Ovary (tissue), 9 donors: Measurements from ENCODE around the gene CCDC102A. TPM values are rescaled to one million over a fixed set of nuclear protein-coding genes. Genes with fewer than 3 reads are reported as not detected.

Experiments used
- DNase-seq, 5 donors: peaks; one replicate each; pipeline ENCODE4 v3.0.0-alpha.2; 2019 to 2020
- H3K27ac ChIP-seq, 2 donors: fragments of 200-600 bp; one replicate each; pipeline versions ENCODE4 v1.5.1 to v1.8.0; 2019 to 2022
- H3K27me3 ChIP-seq: fragments of 200-600 bp; one replicate; pipeline ENCODE4 v1.8.0; 2022
- H3K36me3 ChIP-seq: fragments of 200-600 bp; sonication (generic); one replicate; pipeline ENCODE4 v1.5.1; 2019
- H3K4me1 ChIP-seq: one replicate; pipeline ENCODE4 v1.8.1; 2013; ENCODE audit warnings: mild to moderate bottlenecking, moderate library complexity; ENCODE audit not compliant: insufficient read depth
- H3K4me3 ChIP-seq: fragments of 200-600 bp; sonication (generic); one replicate; pipeline ENCODE4 v1.5.1; 2017
- H3K9me3 ChIP-seq, 2 donors: fragments of 200-600 bp in 1 of 2; sonication (generic) in 1 of 2; one replicate each; pipeline versions ENCODE4 v1.5.1 to v1.8.1; 2013 to 2019; ENCODE audit warnings: mild to moderate bottlenecking in 1 of 2, moderate library complexity in 1 of 2
- EP300 ChIP-seq: sonication (generic); formaldehyde crosslinking; IDR thresholded peaks from one replicate; pipeline ENCODE4 v1.6.1; 2017; ENCODE audit warnings: antibody characterized with exemption
- POLR2A ChIP-seq: fragments of 450-650 bp; IDR thresholded peaks from one replicate; pipeline ENCODE4 v1.6.1; 2017; ENCODE audit warnings: antibody characterized with exemption, mild to moderate bottlenecking, moderate library complexity
- WGBS, 3 donors: extraction: QIAGEN DNeasy Blood & Tissue Kit in 1 of 3; methylation state at CpG; one replicate each; pipeline versions ENCODE4 v1.1.5 to v1.1.7; 2013 to 2017; 5-methylcytosine and 5-hydroxymethylcytosine counted together
- intact Hi-C, 4 donors: fragments of 100-400 bp; cut with DNase I; formaldehyde crosslinking; loops; one replicate each; pipeline versions ENCODE4 v1.11.0 to v1.15.1; 2022 to 2023
- polyA plus RNA-seq, 2 donors: library from polyadenylated mRNA; stranded (reverse); fragments of 200-250 nt in 1 of 2; fragments of 350-450 nt in 1 of 2; fragmentation: Illumina TruSeq in 1 of 2; extraction: RNeasy Lipid Tissue Mini Kit (QIAGEN cat#74804) in 1 of 2; gene quantifications; one replicate each; pipeline ENCODE4 v1.2.3, GENCODE V29; 2013 to 2014
- total RNA-seq, 7 donors: library from RNA; depleted of rRNA in 2 of 7; stranded (reverse); fragments of >200 nt in 2 of 7; fragmentation: NEBNext Ultra II Directional in 3 of 7; extraction: Animal tissue kit (Norgen Biotek cat#: 25700) in 3 of 7; gene quantifications; one replicate each; pipeline versions ENCODE4 v1.1.0 to v1.2.4, GENCODE V29; 2016 to 2023
- TF ChIP-seq, protein P1 (sequence below), 3 donors: fragments of 450-650 bp in 2 of 3; fragments of 200-600 bp in 1 of 3; IDR thresholded peaks; one replicate each; pipeline versions ENCODE4 v1.5.1 to v1.8.0; 2016 to 2022; ENCODE audit warnings: antibody characterized with exemption in 3 of 3, mild to moderate bottlenecking in 1 of 3
- donor health status: DM: no; HTN: no; CAD: no; lungs with moderate emphysema.
- donor health status: DM: no; HTN: no; CAD: no.
- donor health status: Bipolar disorder and iron deficiency.
- donor health status: DM: yes; HTN: yes; CAD: no.
- donor health status: DM: no; HTN: no; CAD: no.
- donor health status: DM: yes; HTN: yes; CAD: no.

CCDC102A gene
- total and polyA plus RNA-seq, 9 donors, result 5.9 to 22.4 (median 12.5) TPM

GRCh38 chr16:57510016-57510871 lies 26.1 kb downstream of the CCDC102A start:
- H3K27me3 ChIP-seq, result no peaks in the 10 kb centered on the region
- H3K4me3 ChIP-seq, result no peak overlapping the region
- DNase-seq, result no peak
- no peak for TF ChIP-seq EP300
- 43 to 49% (median 43%) methylated on average over 9 to 10 of the region's 10 CpGs for WGBS, 3 donors
- no peak overlapping the region for H3K27ac ChIP-seq
- H3K36me3 ChIP-seq, result no peaks in the 10 kb centered on the region
- H3K4me1 ChIP-seq, result no peaks in the 10 kb centered on the region
- H3K9me3 ChIP-seq, result no peaks in the 10 kb centered on the region
- intact Hi-C loops, result loop anchor here in 3 of 4 donors (10.0 kb wide), 3 partner anchors 45 to 205 kb away; partner anchors contain the start of gene POLR2C (in 1 of the 3)

DNA sequence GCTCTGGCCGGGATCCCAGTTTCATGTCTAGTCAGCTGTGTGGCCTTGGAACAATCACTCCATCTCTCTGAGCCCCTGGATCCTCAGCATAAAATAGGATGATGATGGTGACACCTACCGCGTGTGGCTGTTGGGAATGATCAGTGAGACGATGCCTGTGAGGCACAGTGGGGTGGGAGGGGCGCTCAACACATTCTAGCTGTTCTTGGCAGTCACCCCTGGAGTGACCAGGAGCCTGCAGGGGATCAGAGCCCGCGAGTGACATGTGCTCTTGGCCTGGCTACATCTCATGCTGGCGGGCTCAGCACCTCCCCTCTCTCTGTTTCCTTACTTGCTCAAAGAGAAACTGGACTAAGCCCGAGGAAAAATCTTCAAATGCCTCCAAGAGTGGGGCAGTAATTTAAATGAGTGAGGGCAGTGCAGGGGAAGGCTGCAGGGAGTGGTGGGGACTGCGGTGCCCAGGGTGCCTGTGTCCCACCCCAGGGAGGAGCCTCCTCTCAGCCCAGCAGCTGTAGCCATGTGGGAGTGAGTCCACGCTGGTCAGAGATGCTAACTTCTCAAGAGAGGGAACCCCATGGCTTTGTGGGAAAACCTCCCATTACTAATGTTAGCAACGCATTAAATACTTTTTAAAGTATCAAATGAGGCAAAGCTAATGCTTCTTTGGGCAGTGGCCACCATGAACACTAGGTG lies 27.0 kb downstream of the CCDC102A start:
- intact Hi-C loops, result no loop called here
- Histone ChIP-seq H3K36me3 (no peaks in the 10 kb centered on the region), H3K4me1 (no peaks in the 10 kb centered on the region), H3K4me3 (no peak overlapping the region), H3K9me3 (no peaks in the 10 kb centered on the region), H3K27me3 (no peaks in the 10 kb centered on the region), H3K27ac (no peak overlapping the region)
- WGBS, 3 donors, result 49 to 56% (median 50%) methylated on average over 12 of the region's 12 CpGs
- no peak for DNase-seq
- TF ChIP-seq POLR2A, result no peak
- TF ChIP-seq EP300, result no peak
- TF ChIP-seq, protein P1, sequence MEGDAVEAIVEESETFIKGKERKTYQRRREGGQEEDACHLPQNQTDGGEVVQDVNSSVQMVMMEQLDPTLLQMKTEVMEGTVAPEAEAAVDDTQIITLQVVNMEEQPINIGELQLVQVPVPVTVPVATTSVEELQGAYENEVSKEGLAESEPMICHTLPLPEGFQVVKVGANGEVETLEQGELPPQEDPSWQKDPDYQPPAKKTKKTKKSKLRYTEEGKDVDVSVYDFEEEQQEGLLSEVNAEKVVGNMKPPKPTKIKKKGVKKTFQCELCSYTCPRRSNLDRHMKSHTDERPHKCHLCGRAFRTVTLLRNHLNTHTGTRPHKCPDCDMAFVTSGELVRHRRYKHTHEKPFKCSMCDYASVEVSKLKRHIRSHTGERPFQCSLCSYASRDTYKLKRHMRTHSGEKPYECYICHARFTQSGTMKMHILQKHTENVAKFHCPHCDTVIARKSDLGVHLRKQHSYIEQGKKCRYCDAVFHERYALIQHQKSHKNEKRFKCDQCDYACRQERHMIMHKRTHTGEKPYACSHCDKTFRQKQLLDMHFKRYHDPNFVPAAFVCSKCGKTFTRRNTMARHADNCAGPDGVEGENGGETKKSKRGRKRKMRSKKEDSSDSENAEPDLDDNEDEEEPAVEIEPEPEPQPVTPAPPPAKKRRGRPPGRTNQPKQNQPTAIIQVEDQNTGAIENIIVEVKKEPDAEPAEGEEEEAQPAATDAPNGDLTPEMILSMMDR (IDR thresholded peaks at IDR 0.05), result no peak

DNA sequence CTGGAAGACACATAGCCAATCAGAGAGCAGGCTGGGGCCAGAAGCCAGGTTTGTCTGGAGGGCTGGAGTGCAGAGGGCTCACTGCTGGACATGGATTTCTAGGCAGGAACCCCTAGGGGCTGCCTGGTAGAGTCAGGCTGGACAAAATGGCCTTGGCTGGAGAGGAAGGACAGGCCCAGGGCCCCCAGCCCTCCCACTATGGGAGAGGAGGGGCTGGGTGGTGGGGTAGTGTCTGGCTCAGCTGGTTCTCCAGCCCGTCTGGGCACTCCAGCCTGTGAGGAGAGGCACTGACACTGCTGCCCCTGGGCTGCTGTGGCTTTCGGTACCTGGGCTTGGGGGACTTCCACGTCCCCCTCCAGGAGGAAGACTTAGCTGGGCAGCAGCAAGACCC lies 28.3 kb downstream of the CCDC102A start:
- no peak for TF ChIP-seq EP300
- TF ChIP-seq, protein P1 (IDR thresholded peaks at IDR 0.05), result no peak
- TF ChIP-seq POLR2A, result no peak
- intact Hi-C loops, result no loop called here
- H3K4me3 ChIP-seq, result no peak overlapping the region
- H3K9me3 ChIP-seq, result no peaks in the 10 kb centered on the region
- no peaks in the 10 kb centered on the region for H3K4me1 ChIP-seq
- no peak overlapping the region for H3K27ac ChIP-seq
- no peak for DNase-seq
- H3K27me3 ChIP-seq, result no peaks in the 10 kb centered on the region
- no peaks in the 10 kb centered on the region for H3K36me3 ChIP-seq
- WGBS, 3 donors, result 76 to 95% (median 90%) methylated on average over 2 to 3 of the region's 3 CpGs

GRCh38 chr16:57507136-57508034 lies 29.0 kb downstream of the CCDC102A start:
- H3K27ac ChIP-seq, result no peak overlapping the region
- intact Hi-C loops, result no loop called here
- TF ChIP-seq, protein P1 (IDR thresholded peaks at IDR 0.05), result no peak
- TF ChIP-seq EP300 (no peak), POLR2A (no peak)
- H3K36me3 ChIP-seq, result no peaks in the 10 kb centered on the region
- no peak overlapping the region for H3K4me3 ChIP-seq
- no peaks in the 10 kb centered on the region for H3K9me3 ChIP-seq
- H3K4me1 ChIP-seq, result no peaks in the 10 kb centered on the region
- no peak for DNase-seq
- WGBS, 3 donors, result 63 to 73% (median 68%) methylated on average over 13 of the region's 13 CpGs
- H3K27me3 ChIP-seq, result no peaks in the 10 kb centered on the region
